Stimulated activated CD4-positive, alpha-beta T cell treated with anti-CD3 and anti-CD28 coated beads, Interleukin-12 subunit alpha, Interleukin-12 subunit beta, amount 100 ng/mL, for 24 hours (primary cell): ENCODE measurements around the gene GALNT17.
"Not testable (repeated sequence)": the region's sequence is repeated elsewhere in the genome, so short reads cannot be mapped to it uniquely, and the experiment has no call there.

ENCODE experiments used
- DNase-seq, 2 experiments: peaks; one replicate each; pipeline ENCODE4 v3.0.0-alpha.2; 2020; ENCODE audit warnings: low read depth in 2 of 2

GALNT17 gene

DNA sequence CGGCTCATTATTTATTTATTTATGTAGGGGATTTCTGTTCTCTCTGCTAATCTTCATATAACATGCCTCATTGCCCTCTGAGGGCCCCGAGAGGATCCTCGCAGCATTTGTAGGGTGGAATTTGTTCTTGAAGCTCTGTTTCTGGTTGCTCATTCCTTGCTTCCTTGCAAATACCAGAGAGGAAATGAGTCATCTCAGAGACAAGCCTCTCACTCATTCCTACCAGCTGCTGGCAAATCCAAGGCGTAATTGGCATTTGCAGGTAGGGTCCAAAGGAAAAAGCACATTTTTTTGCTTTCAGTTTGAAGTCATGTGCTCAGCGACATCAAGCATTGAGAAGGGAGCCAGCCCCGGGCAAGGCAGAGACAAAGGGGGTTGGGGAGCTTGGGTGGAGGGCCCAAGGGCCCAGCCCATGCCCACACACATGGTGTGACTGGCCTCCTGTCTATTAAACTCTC lies 501.6 kb downstream of the GALNT17 start:
- no peak for DNase-seq

DNA sequence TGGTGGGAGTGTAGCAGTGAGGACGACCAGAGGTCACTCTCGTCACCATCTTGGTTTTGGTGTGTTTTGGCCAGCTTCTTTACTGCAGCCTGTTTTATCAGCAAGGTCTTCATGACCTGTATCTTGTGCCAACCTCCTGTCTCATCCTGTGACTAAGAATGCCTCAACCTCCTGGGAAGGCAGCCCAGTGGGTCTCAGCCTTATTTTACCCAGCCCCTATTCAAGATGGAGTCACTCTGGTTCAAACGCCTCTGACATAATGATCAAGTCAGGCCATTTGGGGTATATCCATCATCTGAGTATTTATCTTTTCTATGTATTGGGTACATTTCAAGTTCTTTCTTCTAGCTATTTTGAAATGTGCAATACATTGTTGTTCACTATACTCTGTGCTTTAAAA lies 503.9 kb downstream of the GALNT17 start:
- not testable (repeated sequence) for DNase-seq

DNA sequence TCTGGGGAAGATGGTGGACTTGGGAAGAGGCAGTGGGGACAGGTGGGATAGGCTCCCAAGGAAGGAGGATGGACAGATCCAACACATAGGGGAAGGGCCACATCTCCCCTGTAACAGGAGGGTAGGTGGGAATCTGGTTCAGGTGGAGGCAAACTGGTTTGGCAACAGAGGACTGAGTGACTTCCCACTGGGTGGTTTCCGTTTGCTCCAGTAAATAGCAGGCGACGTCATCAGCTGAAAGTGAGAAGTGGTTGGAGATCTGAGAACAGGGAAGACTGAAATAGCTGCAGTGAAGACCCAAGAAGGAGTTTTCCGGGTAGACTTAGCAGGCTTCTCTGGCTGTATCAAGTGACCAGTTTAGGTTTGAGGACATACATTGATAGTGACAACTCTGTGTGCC lies 504.4 kb downstream of the GALNT17 start:
- DNase-seq: no peak

DNA sequence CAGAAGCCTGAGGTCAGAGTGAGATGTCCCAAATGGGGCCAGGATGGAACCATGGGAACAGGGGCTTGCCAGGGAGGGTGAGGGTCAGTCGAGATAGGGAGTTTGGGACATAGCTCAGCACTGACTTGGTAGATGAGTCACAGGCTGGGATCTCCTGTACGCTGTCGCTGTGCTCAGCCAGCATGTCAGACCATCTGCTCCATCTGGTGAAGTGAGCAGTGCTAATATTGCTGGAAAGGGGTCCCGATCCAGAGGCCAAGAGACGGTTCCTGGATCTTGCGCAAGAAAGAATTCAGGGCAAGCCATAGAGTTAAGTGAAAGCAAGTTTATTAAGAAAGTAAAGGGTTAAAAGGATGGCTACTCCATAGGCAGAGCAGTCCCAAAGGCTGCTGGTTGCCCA lies 505.6 kb downstream of the GALNT17 start:
- no peak for DNase-seq

DNA sequence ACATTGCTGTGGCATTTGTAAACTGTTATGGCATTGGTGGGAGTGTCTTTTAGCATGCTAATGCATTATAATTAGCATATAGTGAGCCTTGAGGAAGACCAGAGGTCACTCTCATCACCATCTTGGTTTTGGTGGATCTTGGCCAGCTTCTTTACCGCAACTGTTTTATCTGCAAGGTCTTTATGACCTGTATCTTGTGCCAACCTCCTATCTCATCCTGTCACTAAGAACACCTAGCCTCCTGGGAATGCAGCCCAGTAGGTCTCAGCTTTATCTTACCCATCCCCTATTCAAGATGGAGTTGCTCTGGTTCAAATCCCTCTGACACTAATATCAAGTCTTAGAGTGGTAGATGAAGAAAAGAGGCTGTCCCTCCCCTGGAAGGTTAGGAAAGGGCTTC lies 506.2 kb downstream of the GALNT17 start:
- no peak for DNase-seq

DNA sequence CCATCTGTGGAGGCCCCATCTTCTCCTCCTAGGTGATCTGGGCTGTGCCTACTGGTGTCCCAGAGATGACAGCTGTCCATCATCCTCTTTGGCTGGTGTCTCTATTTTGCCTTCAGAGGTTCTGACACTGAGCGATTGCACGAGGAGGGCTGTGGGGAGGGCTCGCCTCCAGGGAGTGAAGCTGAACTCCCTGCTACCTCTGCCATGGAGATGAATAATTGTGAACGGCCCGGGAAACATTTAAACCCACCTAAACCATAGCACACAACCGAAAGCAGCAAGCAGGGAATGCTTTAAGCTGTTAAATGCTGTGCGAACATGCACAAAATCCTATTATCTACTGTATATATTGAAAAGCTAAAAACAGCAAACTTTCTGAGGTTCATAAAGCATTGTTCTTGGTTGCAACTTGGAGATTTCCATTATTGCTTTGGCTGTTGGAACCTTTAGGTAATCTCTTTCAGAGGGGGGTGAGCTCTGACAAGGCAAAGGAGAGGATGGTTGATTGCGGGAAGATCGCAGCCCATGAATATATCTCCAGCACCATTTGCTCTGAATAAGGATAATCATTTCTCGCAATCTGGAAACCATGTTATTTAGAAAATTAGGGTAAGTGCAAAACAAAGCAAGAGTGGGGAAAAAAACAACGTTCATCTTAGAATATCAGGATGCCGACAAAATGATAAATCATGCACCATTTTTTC lies 507.6 kb downstream of the GALNT17 start:
- DNase-seq: no peak

DNA sequence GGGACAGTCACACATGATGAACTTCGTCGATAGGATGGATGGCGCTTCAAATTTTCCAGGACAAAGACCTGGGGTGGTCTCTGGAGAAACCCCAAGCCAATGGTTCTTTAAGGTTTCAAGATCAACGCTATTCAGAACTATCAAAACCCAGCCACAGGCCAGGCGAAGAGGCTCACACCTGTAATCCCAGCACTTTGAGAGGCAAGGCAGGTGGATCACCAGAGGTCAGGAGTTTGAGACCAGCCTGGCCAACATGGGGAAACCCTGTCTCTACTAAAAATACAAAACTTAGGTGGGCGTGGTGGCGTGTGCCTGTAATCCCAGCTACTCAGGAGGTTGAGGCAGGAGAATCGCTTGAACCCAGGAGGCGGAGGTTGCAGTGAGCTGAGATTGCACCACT lies 511.1 kb downstream of the GALNT17 start:
- not testable (repeated sequence) for DNase-seq

DNA sequence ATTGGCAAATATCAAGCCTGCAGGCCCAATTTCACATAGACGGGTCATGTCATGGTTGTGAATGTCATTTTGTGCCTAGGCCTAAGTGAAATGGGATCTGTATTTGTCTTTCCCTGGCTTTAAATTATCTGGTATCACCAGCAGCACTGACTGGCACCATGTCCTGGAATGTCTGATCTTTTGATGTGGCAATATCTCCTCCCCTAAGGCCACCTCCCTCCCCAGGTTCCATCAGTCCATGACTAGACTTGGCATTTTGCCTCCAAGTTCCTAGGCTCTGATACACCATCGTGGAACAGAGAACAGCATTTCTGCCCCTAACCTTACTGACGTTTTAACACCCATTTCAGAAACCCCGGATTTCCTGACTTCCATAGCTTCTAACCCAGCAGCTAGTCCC lies 513.9 kb downstream of the GALNT17 start:
- no peak for DNase-seq

DNA sequence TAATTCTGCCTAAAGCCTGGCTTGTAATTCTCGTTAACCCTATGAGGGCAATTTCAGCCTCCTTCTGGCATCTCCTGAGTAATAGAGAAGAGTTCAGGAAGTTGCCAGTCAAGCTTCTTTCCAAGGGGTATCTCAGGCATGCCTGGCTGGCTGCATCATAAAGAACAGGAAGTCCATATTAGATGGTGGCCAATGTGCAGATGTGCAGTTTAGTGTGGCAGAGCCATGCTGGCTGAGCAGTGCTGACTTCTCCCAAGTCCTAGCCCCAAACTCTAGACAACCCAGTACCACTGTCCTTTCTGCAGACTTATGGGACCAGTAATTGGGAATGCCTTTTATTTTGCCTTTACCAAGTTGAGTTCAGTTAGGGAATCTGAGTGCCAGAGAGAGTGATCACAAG lies 517.9 kb downstream of the GALNT17 start:
- DNase-seq: no peak

DNA sequence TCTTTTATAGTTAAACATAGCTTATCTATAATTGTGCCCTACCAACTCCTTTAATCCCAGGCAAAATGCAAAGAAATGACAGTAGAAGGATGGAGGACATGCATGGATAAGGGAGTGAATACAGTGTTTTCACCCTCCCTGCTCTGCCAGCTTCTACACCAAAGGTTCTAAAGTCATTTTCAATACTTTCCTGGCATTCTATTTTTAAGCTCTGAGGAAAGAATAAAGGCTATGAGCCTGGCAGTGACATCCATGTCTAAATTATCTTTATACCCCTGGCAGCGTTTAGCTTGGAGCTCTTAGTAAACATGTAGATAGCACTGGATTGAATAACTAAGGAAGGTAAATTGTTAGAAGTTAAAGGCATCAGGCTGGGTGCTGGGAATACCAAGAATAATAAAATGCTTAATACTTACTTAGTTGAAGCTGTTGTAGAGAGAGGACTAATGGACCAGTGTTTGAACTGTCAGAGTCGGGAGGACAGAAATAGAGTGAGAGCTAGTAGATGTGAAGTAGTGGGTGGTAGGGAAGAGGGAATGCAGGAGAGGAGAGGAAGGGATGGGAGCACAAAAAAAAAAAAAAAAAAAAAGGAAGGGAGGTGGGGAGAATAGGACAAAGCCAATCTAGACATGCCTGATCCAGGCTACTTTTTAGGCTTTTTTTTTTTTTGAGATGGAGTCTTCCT lies 518.9 kb downstream of the GALNT17 start:
- no peak for DNase-seq

DNA sequence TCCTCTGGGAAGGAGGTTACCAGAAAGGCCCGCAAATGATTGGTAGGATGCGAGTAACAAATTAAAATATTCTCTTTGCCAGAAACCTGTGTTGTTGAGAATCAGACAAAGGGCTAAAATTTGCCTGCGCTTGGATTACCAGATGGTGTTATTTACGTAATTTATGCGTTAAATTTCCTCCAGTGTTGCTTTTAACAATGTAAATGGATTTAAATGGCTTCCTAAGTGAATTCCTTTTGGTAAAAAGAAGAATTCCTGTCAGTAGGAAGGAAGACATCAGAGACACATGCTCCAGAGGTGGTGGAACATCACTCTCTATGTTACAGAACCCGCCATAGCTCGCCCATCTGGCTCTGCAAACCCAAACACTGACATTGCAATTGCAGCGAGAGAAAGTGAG lies 520.6 kb downstream of the GALNT17 start:
- DNase-seq: no peak

DNA sequence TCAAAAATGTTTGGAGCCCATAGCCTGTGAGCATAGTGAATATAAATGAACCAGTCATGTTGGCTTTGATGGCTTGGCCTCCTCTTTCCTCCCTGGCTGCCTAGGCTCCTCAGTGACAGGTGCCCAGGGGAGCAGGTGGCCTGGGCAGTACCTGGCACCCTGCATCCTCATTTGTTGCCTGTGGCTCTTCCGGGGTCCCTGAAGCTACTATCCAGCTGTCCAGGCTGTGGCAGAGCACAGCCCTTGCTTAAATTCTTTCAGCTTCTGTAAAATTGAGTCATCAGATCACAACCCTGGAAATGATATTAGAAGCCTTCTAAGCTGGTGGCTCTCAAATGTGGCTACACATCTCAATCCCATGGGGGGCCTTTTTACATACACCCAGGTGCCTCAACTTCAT lies 525.4 kb downstream of the GALNT17 start:
- DNase-seq: no peak

DNA sequence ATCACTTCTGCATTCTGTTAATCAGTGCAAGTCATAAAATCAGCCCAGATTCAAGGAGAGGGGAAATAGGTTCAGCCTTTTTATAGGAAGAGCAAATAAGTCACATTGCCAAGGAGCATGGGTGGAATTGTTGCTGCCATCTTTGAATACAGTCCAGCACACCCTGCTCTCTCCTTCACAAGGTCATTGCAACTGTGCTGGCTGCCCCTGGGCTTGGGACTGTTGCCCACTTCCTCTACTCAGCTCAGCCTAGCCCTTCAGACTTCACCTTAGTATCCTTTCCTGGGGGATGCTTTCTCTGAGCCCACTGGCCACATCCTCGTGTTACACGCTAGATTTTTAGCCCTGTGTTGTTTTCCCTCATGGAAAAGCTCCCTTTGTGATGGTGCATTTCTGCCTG lies 527.7 kb downstream of the GALNT17 start:
- no peak for DNase-seq

DNA sequence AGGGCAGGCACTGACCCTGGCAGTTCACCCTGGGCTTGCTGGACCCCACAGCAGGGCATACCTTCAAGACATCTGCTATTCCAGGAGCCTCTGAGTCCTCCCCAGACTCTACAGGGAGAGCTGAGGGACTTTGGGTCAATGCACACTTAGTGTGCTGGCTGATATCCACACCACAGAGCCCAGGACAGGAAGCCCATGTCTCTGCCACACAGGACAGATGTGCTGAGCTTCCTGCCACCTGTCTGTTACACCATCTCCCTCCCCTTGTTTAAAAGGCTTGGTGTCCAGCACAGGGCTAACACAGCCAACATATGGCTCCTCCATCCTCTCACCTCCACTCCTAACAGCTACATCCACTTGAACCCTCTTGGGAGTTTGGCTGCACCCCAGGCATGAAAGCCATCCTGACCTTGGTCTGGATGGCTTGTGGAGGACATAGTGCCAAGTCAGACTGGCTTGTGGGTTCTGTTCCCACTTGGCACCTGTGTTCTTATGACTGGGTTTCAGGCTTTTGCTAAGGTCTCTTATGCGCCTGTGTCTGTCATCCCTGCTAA lies 529.8 kb downstream of the GALNT17 start:
- DNase-seq: no peak

DNA sequence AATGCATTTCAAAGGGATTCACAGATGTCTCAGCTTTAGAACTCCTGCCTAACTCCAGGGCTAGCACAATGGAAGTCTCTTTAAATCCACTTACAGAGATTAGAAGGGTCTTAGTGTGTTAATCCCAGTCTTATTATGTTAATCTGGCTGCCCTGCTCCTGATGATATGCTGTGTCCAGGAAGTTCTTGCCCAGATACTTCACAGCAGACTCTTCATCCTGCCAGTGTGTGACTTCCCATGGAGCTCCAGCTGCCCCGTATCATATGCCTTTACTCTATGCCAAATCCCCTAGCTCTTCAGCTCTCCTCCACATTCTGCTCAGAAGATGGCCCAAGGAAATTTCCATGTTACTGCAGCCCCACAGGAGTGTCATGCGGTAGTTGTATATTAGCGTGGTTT lies 533.8 kb downstream of the GALNT17 start:
- no peak for DNase-seq

DNA sequence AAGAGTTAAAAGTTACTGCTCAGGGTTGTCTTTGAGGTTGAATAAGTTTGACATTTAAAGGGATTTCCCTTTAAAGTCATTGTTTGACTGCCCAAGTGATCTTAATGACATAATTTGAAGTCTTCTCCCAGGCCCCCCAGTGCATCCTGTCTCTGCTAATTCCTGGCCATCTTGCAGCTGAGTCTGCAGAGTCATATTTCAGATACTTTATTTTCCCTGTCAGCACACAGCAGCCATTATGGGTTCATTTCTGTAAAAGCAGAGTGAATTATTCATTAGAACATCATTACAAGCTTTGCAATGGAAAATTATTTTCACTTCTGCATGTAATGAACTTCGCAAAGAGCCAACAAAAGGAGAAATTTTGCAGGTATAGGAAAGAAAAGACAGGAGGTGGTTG lies 536.6 kb downstream of the GALNT17 start:
- DNase-seq: no peak

DNA sequence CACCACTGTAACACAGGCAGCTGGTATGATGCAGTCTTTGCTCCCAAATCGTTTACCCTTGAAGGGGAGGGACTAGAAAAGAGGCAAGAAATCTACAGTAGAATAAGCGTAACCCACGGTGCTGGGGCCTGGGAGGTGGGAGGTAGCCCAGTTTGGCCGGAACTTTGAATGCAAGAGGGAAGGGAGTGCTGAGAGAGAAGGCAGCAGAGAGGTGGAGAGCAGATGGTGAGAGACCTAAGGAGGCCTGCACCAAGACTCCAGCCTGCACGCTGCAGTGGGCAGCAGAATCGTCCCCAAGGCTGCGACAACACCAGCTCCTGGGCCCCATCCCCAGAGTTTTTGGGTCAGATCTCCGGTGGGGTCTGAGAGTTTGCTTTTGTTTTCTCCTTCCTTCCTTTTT lies 547.5 kb downstream of the GALNT17 start:
- DNase-seq: no peak

DNA sequence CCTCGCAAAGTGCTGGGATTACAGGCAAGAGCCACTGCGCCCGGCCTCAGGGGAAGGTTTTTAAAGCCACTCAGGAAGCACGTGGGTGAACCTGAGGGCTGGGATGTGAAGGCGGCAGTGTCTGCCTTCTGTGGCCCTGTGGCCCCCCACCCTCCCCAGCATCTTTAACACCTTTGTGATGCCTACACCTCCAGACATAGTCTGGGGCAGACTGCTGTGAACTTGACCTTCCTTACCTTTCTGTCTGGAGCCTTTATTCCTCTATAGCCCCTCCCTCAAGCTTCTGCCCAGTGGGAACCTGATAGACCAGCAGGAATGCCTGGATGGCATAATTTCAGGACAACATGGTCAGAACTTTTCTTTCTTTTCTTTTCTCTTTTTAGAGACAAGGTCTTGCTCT lies 550.2 kb downstream of the GALNT17 start:
- no peak for DNase-seq

DNA sequence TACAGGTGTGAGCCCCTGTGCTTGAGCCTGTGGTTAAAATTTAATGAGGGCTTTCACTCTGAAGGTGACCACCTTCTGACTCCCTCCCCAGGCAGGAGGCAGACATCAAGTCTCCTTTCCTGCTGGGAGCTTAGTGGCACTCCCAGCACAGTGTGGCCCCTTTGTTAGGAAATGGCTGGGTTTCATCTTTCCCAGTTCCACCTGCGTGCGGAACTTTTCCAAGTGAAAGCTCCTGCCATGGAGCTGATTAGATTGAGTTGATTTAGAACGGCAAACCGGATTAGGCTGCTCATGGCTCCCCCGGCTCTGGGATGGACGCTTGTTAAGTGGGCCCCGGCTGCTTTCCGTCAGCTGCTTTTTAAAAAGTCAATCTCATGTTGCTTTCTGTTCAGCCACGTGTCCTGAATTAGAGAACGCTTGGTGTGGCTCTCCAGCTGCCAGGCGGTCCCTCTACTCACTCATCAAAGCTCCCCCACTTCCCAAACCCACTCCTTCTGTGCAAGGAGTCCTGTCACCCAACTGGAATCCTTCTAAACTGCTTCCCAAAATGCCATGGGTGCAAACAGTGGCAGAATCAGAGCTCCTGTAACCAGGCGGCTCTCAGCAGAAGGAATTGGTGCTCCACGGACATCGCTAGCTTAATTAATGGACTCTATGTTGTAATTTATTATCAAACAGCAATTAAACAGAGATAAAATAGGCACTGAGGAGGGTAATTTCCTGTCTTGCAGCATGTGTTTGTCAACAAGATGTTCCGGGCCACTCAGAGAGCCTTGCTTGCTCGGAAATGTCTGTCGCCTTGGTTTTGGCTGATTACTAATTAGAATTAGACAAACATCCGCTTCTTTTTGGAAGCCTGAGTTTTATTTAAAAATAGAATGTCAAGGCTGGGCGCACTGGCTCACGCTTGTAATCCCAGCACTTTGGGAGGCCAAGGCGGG lies 551.2 kb downstream of the GALNT17 start:
- no peak for DNase-seq

DNA sequence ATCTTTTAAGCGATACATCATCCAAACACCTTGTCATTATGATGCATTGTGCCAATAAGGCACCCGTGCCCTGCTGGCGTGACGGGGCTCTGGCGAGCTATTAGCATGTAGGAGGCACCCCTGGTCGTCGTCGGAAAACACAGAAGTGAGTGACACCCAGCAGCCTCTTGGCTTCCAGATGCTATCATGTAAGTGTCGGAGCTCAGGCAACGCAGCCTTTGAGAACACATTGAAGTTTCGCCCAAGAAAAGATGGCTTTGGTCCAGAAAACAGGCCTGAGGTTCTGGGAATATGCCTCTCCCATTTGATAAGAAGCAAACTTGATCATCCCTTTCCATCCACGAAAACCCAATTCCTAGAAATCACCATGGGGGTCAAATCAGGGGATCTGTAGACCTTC lies 555.3 kb downstream of the GALNT17 start:
- DNase-seq: no peak

DNA sequence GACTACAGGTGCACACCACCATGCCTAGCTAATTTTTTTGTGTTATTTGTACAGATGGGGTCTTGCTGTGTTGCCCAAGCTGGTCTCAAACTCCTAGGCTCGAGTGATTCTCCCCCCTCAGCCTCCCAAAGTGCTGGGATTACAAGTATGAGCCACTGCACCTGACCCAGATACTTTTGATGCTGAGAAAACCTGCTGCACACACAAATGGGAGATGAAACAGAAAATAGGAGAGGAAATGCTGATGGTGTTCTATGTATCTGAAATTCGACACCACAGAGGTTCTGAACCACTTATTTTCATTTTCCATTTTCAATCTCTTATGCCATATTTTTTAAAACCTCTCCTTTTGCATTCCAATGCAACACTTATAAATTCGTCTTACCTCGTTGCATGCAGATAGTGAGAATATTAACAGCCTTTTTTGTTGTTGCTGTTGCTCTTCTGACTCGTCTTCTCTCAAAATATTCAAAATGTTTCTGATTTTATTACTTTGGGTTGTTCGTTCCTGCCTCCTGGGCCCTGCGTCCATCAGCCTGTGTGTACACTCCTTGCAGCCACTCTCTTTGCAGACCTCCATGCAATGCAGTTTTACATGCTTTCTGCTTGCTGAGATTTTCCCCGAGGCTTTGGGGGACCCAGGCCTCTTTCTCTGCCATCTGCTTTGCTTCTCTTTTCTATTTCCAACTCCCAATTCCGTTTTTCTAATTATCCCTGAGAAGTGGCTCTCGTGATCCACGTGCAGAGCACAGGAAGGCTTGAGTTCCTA lies 556.1 kb downstream of the GALNT17 start:
- no peak for DNase-seq
